ENCODE results near the gene IZUMO4.
A peak's percentile ranks its signal among the peaks of the same experiment; 100 is the strongest.

The IZUMO4 gene, protein sequence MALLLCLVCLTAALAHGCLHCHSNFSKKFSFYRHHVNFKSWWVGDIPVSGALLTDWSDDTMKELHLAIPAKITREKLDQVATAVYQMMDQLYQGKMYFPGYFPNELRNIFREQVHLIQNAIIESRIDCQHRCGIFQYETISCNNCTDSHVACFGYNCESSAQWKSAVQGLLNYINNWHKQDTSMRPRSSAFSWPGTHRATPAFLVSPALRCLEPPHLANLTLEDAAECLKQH

DNA sequence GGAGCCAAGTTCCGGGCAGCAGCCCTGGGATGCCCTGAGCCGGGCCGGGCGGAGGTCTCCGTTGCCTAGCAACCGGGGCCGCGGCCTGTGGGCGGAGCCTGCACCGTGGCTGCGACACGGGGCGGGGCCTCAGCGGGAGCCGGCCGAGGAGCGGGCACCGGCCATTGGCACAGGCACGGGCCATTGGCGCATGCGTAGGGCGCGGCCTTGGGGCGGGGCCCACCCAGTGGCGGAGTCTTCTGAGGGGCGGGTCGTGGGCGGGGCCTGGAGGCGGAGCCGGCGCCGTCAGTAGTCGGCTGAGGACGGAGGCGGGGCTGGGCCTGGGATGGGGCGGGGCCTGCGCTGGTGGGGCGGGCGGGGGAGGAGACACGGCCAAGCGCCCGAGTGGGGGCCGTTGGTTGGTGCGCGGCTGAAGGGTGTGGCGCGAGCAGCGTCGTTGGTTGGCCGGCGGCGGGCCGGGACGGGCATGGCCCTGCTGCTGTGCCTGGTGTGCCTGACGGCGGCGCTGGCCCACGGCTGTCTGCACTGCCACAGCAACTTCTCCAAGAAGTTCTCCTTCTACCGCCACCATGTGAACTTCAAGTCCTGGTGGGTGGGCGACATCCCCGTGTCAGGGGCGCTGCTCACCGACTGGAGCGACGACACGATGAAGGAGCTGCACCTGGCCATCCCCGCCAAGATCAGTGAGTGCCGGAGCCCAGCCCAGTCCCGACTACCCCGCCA lies at the start of gene IZUMO4:
IZUMO4 (plus strand) TSS at position 436 of the 723 bp plus-strand sequence; CDS start at position 467, 31 bp downstream.
- Mint-ChIP-seq H3K9me3 (ENCODE audit: low read depth) (no peaks in the 10 kb centered on the region), H3K27ac (peak within 1 kb of the TSS; percentile 84), H3K36me3 (peaks cover 3% of the 10 kb centered on the region), H3K4me1 (ENCODE audit: low read depth) (peaks cover 33% of the 10 kb centered on the region), H3K27me3 (no peaks in the 10 kb centered on the region), H3K4me3 (peak within 1 kb of the TSS; percentile 96)

DNA sequence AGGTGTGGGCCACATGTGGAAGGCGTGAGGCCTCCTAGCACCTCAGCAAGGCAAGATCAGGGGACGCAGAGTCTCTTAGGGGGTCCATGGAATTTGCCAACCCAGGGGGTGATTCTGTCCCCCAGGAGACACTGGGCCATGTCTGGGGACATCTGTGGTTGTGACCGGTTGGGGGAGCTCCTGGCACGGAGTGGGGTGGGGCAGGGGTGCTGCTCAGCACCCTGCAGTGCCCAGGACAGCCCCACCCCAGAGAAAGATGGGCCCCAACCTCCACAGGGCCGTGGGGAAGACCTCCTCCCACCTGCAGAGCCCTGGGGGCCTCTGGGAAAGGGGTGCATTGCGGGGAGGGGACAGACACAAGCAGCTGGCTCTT lies 49.7 kb upstream of the IZUMO4 start:
- Mint-ChIP-seq H3K27ac (no peak overlapping the region), H3K36me3 (no peaks in the 10 kb centered on the region)

DNA sequence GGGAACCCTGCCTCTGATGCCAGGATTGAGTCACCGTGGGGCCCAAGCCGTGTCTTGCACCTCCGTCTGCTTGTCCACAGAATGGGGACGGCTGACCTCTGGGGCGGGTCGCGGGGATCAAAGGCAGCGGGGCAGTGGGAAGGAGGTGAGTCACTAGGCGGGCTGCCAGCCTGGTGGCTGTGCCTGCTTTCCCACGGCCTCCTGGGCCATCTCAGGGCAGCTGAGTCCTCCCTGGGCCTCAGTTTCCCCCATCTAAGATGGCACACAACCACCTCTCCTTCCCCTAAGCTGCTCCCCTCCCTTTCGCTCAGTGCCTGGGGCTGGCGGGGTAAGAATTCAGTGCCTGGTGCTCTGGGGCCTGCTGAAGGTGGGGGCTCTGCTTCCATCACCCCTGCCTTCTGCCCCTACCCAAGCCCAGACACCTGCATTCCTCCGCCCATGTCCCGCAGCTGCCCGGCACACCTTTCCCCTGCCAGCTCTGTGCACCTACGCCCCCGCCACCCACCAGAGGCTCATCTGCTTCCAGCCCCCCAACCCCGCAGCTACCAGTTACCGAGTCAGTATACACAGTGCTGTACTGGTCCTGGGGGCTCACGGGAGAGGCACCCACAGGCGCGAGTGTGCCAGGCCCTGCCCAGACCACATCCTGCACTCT lies 49.1 kb upstream of the IZUMO4 start:
- H3K4me1 Mint-ChIP-seq (ENCODE audit: low read depth) = peaks cover 42% of the 10 kb centered on the region
- no peaks in the 10 kb centered on the region for H3K36me3 Mint-ChIP-seq
- H3K27ac Mint-ChIP-seq = no peak overlapping the region
- peak overlapping the region; percentile 49 for H3K4me3 Mint-ChIP-seq
- H3K27me3 Mint-ChIP-seq = no peaks in the 10 kb centered on the region
- no peaks in the 10 kb centered on the region for H3K9me3 Mint-ChIP-seq (ENCODE audit: low read depth)

More for the DNA sequence above, 49.7 kb upstream of the IZUMO4 start:
- Mint-ChIP-seq H3K4me3 (no peak overlapping the region), H3K9me3 (ENCODE audit: low read depth) (no peaks in the 10 kb centered on the region), H3K4me1 (ENCODE audit: low read depth) (peaks cover 40% of the 10 kb centered on the region), H3K27me3 (no peaks in the 10 kb centered on the region)

DNA sequence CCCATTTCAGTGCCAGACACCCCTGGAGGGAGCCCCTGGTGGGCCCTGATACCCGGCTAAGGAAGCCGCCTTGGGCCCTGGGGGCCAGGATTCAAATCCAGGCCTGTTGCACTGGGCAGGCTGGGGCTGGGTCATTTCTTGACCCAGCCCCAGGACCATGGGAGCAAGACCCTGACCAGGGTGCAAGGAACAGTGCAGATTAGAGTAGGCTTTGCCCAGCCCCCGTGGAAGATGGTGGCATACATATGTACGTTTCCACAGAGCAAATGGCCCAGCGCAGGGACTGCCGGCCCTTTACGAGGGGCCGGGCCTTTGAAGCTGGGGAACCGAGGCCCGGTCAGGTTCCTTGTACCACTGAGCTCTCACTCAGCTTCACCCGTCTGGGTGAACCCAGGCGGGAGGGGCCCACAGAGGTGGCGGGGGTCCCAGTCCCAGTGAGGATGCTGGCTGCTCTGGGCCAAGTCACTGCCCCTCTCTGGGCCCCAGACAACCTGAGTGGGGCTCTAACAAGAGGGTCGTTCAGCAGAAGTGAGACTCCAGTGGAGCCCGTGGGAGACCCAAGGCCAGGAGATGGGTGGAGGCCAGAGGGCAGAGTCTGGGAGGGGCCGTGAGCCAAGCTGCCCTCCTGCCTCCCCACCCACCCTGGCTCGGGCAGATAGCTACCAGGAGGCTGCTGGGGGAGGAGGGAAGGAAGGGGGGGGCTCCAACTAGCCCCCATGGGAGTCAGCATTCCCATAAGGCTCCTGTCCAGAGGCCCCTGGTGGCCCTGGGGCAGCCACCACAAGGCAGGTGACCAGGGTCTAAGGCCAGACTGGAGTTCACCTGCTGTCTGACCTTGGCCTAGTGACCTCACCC lies 48.4 kb upstream of the IZUMO4 start:
- no peaks in the 10 kb centered on the region for H3K9me3 Mint-ChIP-seq (ENCODE audit: low read depth)
- no peaks in the 10 kb centered on the region for H3K27me3 Mint-ChIP-seq
- peak overlapping the region; percentile 68 for H3K27ac Mint-ChIP-seq
- H3K36me3 Mint-ChIP-seq = no peaks in the 10 kb centered on the region
- H3K4me3 Mint-ChIP-seq = peak overlapping the region; percentile 65
- H3K4me1 Mint-ChIP-seq (ENCODE audit: low read depth) = peaks cover 41% of the 10 kb centered on the region

DNA sequence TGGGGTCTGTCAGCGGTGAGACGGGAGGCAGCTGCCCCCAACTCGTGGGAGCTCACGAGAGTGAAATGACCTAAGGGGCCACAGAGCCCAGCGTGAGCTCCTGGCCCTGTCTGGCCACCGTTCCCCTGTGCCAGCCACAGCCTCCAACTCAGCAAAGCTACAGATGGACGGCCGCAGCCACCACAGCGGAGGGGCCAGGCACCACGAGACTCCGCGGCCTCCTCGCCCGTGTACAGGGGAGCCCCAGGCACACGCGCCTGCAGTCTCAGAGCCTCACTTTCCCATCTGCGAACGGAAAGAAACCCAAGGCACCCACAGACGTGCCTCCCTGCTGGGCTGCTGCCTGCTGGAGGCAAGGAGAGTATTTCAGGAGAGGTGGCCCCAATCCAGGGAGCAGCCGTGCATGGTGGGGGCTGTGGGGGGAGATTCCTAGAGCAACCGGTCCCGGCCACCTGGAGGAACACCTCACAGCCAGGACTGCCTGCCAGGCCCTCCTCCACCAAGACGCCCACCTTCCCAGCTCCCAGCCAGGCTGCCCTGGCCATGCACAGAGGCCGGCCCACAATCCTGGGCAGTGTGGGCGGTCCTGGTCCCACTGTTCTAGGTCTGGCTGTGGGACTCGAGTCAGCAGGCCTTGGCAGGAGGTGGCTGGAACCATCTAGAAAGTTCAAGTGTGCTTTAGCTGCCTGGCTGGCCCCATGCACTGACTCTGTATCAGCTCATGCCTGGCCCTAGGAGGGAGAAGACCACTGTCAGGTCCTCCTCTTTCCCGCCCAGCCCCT lies 47.6 kb upstream of the IZUMO4 start:
- Mint-ChIP-seq H3K27me3 (no peaks in the 10 kb centered on the region), H3K4me3 (peak overlapping the region; percentile 84), H3K4me1 (ENCODE audit: low read depth) (peaks cover 37% of the 10 kb centered on the region), H3K36me3 (no peaks in the 10 kb centered on the region), H3K27ac (peak overlapping the region; percentile 41), H3K9me3 (ENCODE audit: low read depth) (no peaks in the 10 kb centered on the region)

DNA sequence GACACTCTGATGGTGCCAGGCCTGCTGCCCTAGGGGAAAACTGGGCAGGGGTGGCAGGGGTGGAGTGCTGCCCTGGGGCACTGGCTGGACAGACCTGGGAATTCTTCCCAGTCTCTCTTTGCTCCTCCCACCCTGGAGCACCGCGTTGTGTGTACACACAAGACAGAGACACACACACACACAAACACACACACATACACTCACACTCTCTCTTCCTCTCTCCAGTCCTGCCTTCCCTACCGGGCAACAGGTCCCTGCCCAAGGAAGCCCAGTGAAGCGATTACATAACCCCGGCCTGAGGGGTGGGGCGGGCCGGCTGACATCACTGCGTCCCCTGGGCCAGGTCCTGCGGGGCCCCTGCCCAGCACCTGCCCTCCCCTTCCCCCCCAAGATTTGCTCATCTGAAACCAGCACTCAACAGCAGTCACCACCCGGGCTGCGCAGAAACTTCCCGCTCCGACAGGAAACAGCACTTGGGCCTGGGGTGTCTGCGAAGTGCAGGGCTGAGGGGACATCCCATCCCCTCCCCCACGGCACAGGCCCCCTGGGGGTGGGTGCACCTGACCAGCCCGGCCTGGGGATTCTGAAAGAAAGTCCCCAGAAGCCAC lies 46.9 kb upstream of the IZUMO4 start:
- H3K4me3 Mint-ChIP-seq = peak overlapping the region; percentile 84
- H3K4me1 Mint-ChIP-seq (ENCODE audit: low read depth) = peaks cover 37% of the 10 kb centered on the region
- peak overlapping the region; percentile 77 for H3K27ac Mint-ChIP-seq
- no peaks in the 10 kb centered on the region for H3K36me3 Mint-ChIP-seq
- no peaks in the 10 kb centered on the region for H3K9me3 Mint-ChIP-seq (ENCODE audit: low read depth)
- H3K27me3 Mint-ChIP-seq = no peaks in the 10 kb centered on the region

DNA sequence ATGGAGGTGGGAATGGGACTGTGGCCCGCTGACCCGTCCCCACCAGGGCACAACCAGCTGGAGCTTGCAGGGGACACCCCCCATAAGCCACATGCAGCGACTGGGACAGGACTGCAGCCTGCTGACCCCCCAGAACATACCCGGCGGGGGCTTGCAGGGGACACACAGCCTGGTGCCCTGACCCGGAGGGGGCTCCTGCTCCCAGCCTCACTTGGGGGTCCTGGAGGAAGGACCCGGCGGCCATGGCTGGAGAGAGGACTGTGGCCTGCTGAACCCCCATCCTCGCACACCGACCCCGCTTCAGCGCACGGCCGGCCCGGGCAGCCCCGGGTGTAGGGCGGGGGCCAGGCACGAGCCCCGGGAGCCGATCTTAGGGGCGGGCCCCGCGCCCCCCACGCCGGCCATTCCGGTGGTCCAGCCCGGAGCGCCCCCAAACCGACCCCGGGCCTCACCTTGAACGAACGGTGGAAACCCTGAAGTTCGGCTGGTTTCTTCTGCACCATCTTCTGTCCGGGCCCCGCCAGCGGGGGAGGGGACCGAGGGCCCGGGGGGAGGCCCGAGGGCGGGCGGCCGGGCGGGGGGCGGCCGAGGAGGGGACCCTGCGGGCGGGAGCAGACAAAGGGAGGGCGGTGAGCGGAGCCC lies 46.2 kb upstream of the IZUMO4 start:
- H3K27me3 Mint-ChIP-seq = no peaks in the 10 kb centered on the region
- H3K4me1 Mint-ChIP-seq (ENCODE audit: low read depth) = peaks cover 38% of the 10 kb centered on the region
- H3K4me3 Mint-ChIP-seq = peak overlapping the region; percentile 84
- no peaks in the 10 kb centered on the region for H3K9me3 Mint-ChIP-seq (ENCODE audit: low read depth)
- no peaks in the 10 kb centered on the region for H3K36me3 Mint-ChIP-seq
- no peak overlapping the region for H3K27ac Mint-ChIP-seq

DNA sequence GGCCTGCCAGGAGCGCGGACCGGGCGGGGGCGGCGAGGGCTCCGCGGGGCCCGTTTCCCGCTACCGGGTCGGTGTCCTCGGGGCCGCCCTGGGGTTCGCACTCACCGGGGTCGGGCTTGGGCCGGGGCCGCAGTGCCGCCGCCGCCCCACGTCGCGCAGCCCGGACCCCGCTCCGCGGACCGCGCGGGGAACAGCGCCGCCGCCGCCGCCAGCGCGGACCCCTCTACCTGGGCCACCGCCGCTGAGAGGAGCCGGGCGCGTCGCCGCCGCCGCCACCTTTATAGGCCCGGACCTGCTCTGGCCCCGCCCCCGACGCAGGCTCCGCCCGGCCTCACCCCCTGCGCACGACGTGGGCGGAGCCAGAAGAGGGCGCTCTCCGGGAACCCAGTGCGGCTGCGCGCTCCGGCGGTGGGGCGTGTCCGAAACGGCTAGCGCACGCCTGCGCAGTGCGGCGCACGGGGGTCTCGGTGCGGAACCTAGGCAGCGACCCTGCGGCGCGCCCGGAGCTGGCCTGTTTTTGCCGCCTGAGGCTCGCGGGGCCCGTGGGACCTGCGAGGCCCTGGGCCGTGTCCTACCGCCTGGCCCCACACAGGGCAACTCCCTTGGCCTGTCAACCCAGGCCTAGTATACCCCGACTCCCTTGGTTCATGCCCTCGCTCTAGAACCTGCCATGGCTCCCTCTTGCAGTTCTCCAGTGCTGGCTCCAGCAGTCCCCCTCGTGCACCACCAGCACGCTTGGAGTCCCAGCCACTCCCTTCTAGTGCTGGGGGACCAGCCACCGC lies 45.5 kb upstream of the IZUMO4 start, which contains the start of gene MKNK2:
MKNK2 (minus strand) TSS at position 254 of the 782 bp plus-strand sequence. CDS start 393 bp downstream, outside the sequence.
- Mint-ChIP-seq H3K27ac (peak within 1 kb of the TSS; percentile 87), H3K27me3 (no peaks in the 10 kb centered on the region), H3K4me1 (ENCODE audit: low read depth) (peaks cover 42% of the 10 kb centered on the region), H3K4me3 (peak within 1 kb of the TSS; percentile 84), H3K36me3 (no peaks in the 10 kb centered on the region), H3K9me3 (ENCODE audit: low read depth) (no peaks in the 10 kb centered on the region)

DNA sequence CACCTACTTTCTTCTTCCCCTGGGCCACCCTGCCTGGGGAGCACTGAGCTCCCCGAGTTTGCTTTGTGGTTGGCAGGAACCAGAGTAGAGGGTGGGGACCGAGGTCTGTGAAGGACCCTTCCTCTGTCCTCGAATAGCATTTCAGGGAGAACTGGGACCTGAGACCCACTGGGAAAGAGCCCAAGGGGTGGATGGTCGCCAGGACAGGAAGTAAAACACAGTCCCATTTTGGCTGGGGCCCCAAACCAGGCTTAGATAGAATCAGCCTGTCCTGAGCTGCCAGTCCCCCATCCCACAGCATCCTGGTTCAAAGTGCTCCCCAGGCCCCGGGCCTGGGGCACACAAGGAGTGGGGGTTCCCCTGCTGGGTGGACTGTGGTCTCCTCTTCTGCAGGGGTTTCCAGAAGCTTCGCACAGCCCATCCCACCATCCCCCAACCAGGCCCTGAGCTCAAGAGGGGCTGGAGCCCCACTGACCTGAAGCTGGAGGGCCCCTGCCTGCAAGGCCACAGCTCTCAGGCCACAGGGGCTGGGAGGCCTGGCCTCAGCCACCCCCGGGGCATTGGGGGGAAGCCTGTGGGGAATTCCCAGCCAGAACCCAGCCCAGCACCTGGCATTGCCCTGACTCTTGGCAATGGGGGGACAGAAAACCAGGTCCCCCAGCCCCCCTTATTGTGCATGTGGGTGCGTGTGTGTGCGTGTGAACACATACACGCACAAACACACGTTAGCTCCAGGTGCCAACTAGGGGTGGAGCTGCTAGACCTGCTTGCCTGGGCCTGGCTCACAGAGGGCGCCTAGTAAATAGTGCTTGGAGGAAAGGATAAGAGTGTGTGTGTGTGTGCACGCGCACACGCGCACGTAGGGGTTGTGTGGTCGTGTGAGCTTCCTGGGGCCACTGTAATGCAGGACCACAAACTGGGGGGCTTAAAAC lies 44.7 kb upstream of the IZUMO4 start:
- Mint-ChIP-seq H3K4me3 (peak overlapping the region; percentile 79), H3K27me3 (no peaks in the 10 kb centered on the region), H3K36me3 (no peaks in the 10 kb centered on the region), H3K9me3 (ENCODE audit: low read depth) (no peaks in the 10 kb centered on the region), H3K4me1 (ENCODE audit: low read depth) (peaks cover 43% of the 10 kb centered on the region), H3K27ac (peak overlapping the region; percentile 87)

DNA sequence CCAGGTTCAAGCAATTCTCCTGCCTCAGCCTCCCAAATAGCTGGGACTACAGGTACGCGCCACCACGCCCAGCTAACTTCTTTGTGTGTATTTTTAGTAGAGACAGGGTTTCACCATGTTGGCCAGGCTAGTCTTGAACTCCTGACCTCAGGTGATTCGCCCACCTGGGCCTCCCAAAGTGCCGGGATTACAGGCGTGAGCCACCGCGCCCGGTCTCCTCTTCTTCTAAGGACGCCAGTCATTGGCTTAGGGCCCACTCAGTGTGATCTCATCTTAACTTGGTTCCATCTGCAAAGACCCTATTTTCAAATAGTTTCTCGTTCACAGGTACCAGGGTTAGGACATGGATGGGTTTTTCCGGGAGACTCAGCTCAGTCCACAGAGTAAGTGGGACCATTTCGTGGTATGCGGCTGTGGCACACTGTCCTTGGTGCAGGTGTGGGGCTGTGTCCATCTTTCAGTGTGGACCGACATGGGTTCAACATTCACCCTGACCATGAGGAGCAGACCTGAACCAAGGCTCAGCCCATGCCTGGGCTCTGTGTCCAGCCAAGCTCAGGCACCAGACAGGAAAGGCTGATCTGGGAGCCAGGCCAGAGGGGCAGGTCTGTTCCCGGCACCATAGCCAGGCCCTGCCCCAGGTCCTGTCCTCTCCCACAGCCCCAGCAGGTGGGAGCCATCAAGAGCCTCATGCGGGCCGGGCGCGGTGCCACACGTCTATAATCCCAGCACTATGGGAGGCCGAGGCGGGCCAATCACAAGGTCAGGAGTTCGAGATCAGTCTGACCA lies 42.9 kb upstream of the IZUMO4 start:
- Mint-ChIP-seq H3K27ac (peak overlapping the region; percentile 46), H3K4me1 (ENCODE audit: low read depth) (peaks cover 43% of the 10 kb centered on the region), H3K36me3 (no peaks in the 10 kb centered on the region), H3K9me3 (ENCODE audit: low read depth) (no peaks in the 10 kb centered on the region), H3K4me3 (peak overlapping the region; percentile 17), H3K27me3 (no peaks in the 10 kb centered on the region)

DNA sequence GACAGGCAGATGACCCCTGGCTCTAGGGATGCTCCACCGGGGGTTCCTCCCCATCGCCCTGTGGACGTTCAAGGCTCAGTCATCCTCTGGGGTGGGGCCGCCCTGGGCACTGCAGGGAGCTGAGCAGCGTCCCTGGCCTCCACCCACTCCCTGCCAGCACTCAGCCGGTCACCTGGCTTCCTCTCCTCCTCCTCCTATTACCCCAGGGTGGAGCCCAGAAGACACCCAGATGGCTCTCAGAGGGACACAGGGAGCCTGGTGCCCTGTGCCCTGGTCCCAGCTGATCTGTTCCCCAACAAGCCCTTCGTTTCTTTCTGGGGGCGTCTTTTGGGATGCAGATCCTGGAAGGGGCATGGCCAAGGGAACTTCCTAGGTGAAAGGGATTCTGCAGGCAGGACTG lies 42.0 kb upstream of the IZUMO4 start:
- Mint-ChIP-seq H3K27me3 (no peaks in the 10 kb centered on the region), H3K36me3 (no peaks in the 10 kb centered on the region), H3K4me3 (no peak overlapping the region), H3K27ac (peak overlapping the region; percentile 76), H3K4me1 (ENCODE audit: low read depth) (peaks cover 40% of the 10 kb centered on the region), H3K9me3 (ENCODE audit: low read depth) (no peaks in the 10 kb centered on the region)
